NCI-H524 treated with DMSO at 0.1 percent for 48 hours (cell line): ENCODE measurements around the gene PKP1.

Experiments
- DNase-seq: peaks from one replicate; lab custom pipeline; 2025; lab: John Stamatoyannopoulos, UW

Gene PKP1

DNA sequence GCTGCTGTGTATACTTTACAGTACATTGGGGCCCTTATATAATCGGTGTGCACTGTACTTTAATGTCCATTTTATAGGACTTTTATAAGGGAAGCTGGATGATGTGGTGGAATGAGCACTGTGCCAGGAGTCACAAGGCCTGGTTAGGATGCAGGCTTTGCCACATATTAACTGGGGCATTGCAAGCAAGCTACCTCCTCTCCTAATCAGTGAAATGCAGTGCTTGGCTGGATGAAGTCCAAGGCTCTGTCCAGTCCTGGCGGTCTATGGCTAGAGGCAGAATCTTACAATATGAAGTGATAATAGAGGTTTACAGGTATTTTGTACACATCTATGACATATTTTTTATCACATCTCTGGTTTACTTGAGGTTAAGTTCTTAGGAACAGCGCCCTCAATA lies 1.7 kb upstream of the PKP1 start:
- no peak for DNase-seq

GRCh38 chr1:201282216-201282615 lies 1.1 kb upstream of the PKP1 start:
- DNase-seq = no peak

GRCh38 chr1:201283836-201284553 lies 689 bp downstream of the PKP1 start:
- DNase-seq = no peak

DNA sequence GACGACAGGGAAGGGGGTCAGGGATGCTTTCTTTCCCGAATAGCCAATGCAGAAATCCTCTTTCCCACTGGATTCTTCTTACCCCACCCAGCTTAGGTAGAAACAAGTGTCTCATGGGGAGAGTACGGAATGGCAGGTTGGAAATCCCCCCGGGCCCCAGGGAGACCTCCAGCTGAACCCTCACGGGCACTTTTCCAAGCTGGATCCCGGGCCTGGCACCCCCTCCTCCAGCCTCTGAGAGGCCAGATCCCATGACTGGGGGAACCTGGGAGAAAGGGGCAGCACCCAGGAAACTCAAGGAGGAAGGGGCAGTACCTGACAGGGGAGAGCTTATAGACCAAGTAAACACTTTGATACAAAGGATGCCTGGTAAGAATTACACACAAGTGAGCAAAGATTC lies 1.3 kb downstream of the PKP1 start:
- DNase-seq = no peak

DNA sequence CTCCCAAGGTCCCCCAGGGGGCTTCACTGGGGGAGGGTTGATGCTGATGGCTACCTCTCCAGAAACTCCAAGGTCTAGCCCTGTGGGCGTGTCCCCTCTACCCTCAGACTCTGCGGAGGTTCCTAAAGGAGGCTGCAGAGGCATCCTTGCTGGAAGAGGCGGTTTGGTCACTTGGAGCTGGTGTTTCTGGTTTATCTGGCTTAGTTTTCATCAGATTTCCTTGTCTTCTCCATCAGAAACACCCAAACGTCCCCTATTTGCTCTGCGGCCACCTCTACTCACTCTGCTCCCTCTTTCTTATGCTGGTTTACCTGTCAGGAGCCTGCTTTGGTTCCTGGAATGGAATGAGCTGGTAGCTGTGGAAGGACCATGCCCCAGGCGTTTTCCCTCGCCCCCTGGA lies 2.5 kb downstream of the PKP1 start:
- DNase-seq = no peak

- DNase-seq = no peak
These were observed 3.1 kb downstream of the PKP1 start for GRCh38 chr1:201286445-201286844.

GRCh38 chr1:201288007-201288406 lies 4.7 kb downstream of the PKP1 start:
- no peak for DNase-seq

DNA sequence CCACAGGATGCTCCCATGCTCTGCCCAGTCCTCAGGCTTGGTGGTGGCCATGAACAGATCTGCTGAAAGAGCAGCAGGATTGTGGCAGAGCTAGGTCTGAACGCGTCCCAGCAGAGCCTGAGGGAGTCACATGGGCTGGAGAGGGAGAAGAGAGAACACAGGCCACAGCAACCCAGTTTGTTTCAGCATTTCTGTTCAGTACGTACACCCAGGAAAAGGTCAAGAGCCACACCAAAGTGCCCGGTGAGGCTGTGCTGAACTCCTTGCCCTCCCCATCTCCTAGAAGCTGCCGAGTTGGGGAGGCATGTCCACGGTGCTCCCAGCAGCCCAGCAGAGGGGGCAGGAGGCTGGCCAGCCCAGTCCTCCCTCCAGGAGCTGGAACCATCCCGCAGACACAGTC lies 5.5 kb downstream of the PKP1 start:
- no peak for DNase-seq

DNA sequence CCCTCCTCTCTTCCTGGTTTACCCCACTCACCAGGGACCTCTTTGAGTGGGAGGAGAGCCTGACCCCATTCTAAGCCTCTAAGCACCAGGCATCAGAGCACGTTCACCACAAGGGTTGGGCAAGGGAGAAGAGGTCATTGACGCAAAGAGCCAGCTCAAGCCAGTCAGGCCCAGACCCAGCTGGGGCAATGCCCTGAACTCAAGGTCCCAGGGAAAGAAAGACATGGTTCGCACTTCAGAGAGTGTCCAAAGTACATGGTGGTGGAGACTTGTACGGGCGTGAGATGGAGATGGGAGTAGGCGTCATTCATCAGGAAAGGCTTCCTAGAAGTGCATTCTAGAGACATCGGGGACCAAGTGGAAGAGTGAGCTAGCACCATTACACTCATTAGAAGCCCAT lies 7.2 kb downstream of the PKP1 start:
- DNase-seq = no peak

- no peak for DNase-seq
These were observed 8.6 kb downstream of the PKP1 start for GRCh38 chr1:201291916-201292315.

GRCh38 chr1:201294876-201295275 lies 11.6 kb downstream of the PKP1 start:
- DNase-seq = no peak

- peak; percentile 82 for DNase-seq
These were observed 12.0 kb downstream of the PKP1 start for GRCh38 chr1:201295346-201295745.

DNA sequence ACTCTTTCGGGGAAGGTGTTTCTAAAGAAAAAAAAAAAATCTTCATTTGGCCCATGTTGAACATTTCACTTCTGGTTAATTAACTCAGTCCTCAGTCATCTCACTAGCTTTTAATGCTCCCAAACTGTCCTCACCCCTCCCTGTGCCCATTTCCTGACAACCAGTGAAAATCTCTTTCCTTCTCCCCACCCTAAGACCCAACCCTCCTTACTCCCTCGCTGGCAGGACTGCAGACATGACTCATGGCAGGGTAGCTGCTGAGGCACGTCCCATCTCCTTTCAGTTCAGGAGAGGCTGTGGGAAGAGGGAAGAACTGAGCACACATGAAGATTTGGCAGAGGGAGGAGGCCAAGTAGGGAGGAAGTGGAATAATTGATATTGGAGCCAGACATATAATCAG lies 12.6 kb downstream of the PKP1 start:
- DNase-seq = no peak

GRCh38 chr1:201296352-201296751 lies 13.0 kb downstream of the PKP1 start:
- DNase-seq = no peak

DNA sequence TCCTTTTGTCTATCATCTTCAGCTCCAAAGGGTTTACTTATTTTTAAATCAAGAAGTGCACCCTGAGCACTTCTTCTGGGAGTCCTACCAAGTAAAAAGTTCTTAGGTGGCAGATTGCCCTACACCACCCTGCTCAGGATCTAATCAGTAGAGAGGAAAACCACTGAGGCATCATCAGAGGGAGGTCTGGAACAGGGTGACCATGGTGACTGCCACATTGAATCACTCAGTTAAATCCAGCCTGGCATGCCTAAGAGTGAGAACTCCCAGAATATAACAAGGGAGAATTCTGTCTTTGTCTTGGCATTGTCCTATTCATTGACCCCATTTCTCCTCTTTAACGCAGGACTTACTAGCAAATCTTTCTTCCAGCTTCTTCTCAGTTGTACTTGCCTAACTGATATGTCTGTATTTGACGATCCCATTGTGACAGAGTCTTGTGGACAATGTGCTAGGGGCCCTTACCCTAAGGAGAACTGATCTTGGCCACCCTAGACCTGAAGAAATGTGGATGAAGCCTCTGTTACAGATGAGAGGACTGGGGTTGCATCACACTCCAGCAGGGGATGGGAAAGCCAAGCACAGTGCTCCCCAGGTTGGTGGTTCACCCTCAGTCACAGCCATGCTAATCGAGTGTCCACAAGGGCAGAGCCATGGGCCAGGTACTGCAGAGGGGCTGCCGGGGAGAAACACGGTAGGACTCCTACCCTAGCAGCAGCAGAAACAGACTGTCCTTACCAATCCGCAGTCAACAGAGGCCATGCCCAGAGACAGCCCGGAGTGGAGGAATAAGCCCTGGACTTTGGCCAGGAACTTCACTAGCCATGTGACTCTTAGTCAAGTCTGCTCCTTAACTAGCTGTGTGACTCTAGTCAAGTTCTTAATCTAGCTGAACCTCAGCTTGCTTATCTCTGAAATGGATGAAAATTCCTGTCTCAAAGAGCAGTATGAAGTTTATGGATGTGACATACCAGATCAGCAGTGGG lies 15.4 kb downstream of the PKP1 start:
- no peak for DNase-seq

- DNase-seq = no peak
These were observed 16.7 kb downstream of the PKP1 start for GRCh38 chr1:201299968-201300367.

- no peak for DNase-seq
These were observed 17.3 kb downstream of the PKP1 start for GRCh38 chr1:201300641-201301040.

GRCh38 chr1:201302163-201303152 lies 19.2 kb downstream of the PKP1 start:
- no peak for DNase-seq

DNA sequence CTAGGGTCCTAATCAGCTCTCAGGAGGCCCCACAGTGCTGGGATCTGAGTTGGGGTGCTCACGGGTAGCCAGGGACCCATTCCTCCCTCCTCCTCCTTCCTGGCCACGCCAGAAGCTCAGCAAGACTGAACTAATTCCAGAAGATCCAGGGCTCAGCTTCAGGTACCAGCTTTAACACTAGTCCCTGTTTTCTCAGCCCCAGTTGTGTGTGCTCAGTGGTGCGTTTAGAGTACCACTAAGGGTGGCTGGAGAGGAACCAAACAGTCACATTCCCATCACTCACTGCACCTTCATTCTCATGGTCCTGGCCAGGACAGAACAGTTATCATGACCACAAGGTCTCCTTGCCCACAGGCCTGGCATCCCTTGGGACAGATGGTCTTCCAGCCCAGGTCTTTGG lies 20.8 kb downstream of the PKP1 start:
- no peak for DNase-seq

DNA sequence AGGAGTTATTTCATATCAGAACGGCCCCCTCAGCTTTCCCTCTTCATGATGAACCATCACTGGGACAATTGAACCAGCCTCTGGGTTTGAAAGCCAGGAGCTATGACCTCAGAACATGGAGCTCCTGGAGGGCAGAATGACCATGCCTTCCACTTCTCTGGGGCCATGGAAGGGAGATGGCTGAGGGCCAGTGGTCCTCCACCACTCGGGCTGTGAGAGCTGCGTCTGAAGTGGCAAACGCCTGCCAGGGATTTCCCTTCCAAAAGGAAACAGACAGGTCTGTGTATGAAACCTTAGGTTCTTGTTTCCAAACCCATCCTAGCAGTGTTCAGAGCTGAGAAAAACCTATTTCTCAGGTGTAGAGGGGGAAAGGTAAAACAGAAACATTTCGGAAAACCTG lies 22.5 kb downstream of the PKP1 start:
- DNase-seq = no peak

- DNase-seq = no peak
These were observed 23.9 kb downstream of the PKP1 start for GRCh38 chr1:201307231-201307630.
